ENCODE results near the gene CDH8.

Gene CDH8

DNA sequence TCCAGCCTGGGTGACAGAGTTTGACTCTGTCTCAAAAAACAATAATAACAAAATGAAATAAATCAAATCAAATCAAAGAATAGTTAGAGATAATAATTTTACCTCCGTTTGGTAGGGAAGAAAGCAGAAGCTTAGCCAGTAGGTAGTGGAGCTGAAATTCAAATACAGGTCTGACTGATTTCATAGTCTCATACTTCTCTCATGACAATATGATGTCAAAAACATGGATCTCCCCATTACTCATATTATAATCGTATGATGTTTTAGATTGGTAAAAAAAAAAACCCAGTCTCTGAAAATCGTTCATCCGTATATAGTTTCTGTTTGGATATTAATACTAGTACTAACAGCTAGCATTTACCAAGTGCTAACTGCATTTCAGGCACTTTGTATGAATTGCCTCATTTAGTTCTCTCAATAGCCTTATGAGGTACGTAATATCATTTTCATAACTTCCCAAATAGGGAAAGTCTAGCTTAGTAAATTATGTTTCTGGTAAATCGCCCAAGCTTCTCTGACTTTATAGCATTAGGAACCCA lies 48.7 kb downstream of the CDH8 start:
- no peak for DNase-seq
- no peaks in the 10 kb centered on the region for H3K9me3 ChIP-seq (replicated peaks; ENCODE audit: insufficient read depth, low read length)
- no peaks in the 10 kb centered on the region for H3K27me3 ChIP-seq (replicated peaks; ENCODE audit: insufficient read depth, low read length)
- H3K9me2 ChIP-seq (replicated peaks; ENCODE audit: insufficient read depth, low read length), result no peaks in the 10 kb centered on the region
- no peaks in the 10 kb centered on the region for H4K20me1 ChIP-seq (ENCODE audit: insufficient read depth, low read length)
- no peaks in the 10 kb centered on the region for H3K4me1 ChIP-seq (ENCODE audit: low read length)
- no peak overlapping the region for H3K4me2 ChIP-seq (ENCODE audit: low read depth, low read length)
- no peak for TF ChIP-seq EZH2 (optimal IDR thresholded peaks at IDR 0.05; ENCODE audit: low read depth, low read length)
- TF ChIP-seq, protein P1, sequence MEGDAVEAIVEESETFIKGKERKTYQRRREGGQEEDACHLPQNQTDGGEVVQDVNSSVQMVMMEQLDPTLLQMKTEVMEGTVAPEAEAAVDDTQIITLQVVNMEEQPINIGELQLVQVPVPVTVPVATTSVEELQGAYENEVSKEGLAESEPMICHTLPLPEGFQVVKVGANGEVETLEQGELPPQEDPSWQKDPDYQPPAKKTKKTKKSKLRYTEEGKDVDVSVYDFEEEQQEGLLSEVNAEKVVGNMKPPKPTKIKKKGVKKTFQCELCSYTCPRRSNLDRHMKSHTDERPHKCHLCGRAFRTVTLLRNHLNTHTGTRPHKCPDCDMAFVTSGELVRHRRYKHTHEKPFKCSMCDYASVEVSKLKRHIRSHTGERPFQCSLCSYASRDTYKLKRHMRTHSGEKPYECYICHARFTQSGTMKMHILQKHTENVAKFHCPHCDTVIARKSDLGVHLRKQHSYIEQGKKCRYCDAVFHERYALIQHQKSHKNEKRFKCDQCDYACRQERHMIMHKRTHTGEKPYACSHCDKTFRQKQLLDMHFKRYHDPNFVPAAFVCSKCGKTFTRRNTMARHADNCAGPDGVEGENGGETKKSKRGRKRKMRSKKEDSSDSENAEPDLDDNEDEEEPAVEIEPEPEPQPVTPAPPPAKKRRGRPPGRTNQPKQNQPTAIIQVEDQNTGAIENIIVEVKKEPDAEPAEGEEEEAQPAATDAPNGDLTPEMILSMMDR (IDR thresholded peaks at IDR 0.05; ENCODE audit: low read length), result no peak
- TF ChIP-seq EZH2phosphoT487 (IDR thresholded peaks at IDR 0.05; ENCODE audit: low read length), result no peak
- no peaks in the 10 kb centered on the region for H3F3A ChIP-seq (ENCODE audit: insufficient read depth, low read length)
- H3K4me3 ChIP-seq (ENCODE audit: low read length), result no peak overlapping the region
- H2AFZ ChIP-seq (ENCODE audit: low read length), result no peak overlapping the region
- H3K36me3 ChIP-seq (replicated peaks; ENCODE audit: insufficient read depth, low read length), result no peaks in the 10 kb centered on the region
- H3K27ac ChIP-seq (ENCODE audit: low read length), result no peak overlapping the region
- no peaks in the 10 kb centered on the region for H3K79me2 ChIP-seq (ENCODE audit: low read length)
- no peak overlapping the region for H3K9ac ChIP-seq (ENCODE audit: low read length)

DNA sequence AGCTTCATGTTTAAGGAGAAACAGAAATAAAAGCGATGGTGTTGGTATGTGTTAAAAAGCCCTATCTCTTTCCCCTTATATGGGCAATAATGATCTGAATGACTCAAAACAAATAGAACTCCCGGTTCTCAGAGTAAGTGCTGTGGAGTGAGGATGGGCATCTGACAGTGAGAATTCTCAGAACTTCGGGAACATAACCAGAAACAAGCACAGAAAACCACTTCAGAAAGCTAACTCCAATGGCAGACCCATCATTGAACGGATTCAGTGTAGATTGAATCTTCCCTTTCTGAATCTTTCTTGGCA lies 67.2 kb downstream of the CDH8 start:
- no peak overlapping the region for H3K9ac ChIP-seq (ENCODE audit: low read length)
- H3K36me3 ChIP-seq (replicated peaks; ENCODE audit: insufficient read depth, low read length), result no peaks in the 10 kb centered on the region
- H3K27ac ChIP-seq (ENCODE audit: low read length), result no peak overlapping the region
- H3K4me2 ChIP-seq (ENCODE audit: low read depth, low read length), result no peak overlapping the region
- TF ChIP-seq EZH2phosphoT487 (IDR thresholded peaks at IDR 0.05; ENCODE audit: low read length), result no peak
- TF ChIP-seq, protein P1 (IDR thresholded peaks at IDR 0.05; ENCODE audit: low read length), result no peak
- no peak for TF ChIP-seq EZH2 (optimal IDR thresholded peaks at IDR 0.05; ENCODE audit: low read depth, low read length)
- DNase-seq, result no peak
- H3F3A ChIP-seq (ENCODE audit: insufficient read depth, low read length), result no peaks in the 10 kb centered on the region
- no peaks in the 10 kb centered on the region for H3K27me3 ChIP-seq (replicated peaks; ENCODE audit: insufficient read depth, low read length)
- H3K79me2 ChIP-seq (ENCODE audit: low read length), result no peaks in the 10 kb centered on the region
- no peaks in the 10 kb centered on the region for H4K20me1 ChIP-seq (ENCODE audit: insufficient read depth, low read length)
- H3K9me2 ChIP-seq (replicated peaks; ENCODE audit: insufficient read depth, low read length), result no peaks in the 10 kb centered on the region
- no peaks in the 10 kb centered on the region for H3K4me1 ChIP-seq (ENCODE audit: low read length)
- H2AFZ ChIP-seq (ENCODE audit: low read length), result no peak overlapping the region
- no peaks in the 10 kb centered on the region for H3K9me3 ChIP-seq (replicated peaks; ENCODE audit: insufficient read depth, low read length)
- no peak overlapping the region for H3K4me3 ChIP-seq (ENCODE audit: low read length)

DNA sequence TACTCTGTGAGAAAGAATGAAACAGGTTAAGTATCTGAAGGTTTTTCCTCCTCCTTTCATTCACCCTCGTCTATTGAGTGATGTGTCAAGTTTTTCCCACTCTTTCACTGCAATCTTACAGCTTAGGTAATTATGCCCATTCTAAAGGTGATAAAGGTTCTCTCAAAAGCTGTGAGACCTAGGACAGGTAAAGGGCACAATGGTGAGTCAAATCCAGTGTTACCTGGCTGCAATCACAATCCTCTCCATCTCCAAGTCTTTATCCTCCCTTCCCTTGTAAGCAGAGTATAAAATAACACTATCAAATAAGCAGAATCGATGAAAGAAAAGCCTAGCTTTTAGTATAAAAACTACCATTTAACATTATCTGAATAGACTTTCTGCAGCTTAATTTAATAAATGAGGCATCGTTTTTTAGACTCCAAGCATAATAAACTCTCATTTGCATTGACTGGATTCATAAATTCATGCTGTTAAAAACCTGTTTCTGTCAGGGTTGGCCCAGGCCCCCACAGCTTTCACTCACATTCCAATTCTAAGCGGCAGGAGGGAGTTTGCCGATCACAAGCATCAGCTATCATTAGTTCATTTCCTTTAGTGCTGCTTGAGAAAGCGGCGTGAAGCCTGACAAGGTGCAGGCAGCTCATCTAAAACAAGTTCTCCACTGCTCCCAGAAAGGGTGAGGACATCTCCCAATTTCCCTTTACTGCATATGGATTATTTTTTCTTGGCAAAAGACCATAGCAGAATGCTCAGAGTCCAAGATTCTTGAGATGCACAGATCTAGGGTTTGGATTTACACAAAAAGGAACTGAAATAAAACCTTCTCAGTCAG lies 67.8 kb downstream of the CDH8 start:
- TF ChIP-seq EZH2phosphoT487 (IDR thresholded peaks at IDR 0.05; ENCODE audit: low read length) (no peak), EZH2 (optimal IDR thresholded peaks at IDR 0.05; ENCODE audit: low read depth, low read length) (no peak)
- TF ChIP-seq, protein P1 (IDR thresholded peaks at IDR 0.05; ENCODE audit: low read length), result no peak
- no peaks in the 10 kb centered on the region for H3K9me3 ChIP-seq (replicated peaks; ENCODE audit: insufficient read depth, low read length)
- H3K4me3 ChIP-seq (ENCODE audit: low read length), result no peak overlapping the region
- no peak for DNase-seq
- no peak overlapping the region for H3K9ac ChIP-seq (ENCODE audit: low read length)
- H4K20me1 ChIP-seq (ENCODE audit: insufficient read depth, low read length), result no peaks in the 10 kb centered on the region
- H3K27ac ChIP-seq (ENCODE audit: low read length), result no peak overlapping the region
- H3F3A ChIP-seq (ENCODE audit: insufficient read depth, low read length), result no peaks in the 10 kb centered on the region
- H3K9me2 ChIP-seq (replicated peaks; ENCODE audit: insufficient read depth, low read length), result no peaks in the 10 kb centered on the region
- no peaks in the 10 kb centered on the region for H3K27me3 ChIP-seq (replicated peaks; ENCODE audit: insufficient read depth, low read length)
- no peaks in the 10 kb centered on the region for H3K36me3 ChIP-seq (replicated peaks; ENCODE audit: insufficient read depth, low read length)
- H2AFZ ChIP-seq (ENCODE audit: low read length), result no peak overlapping the region
- no peaks in the 10 kb centered on the region for H3K4me1 ChIP-seq (ENCODE audit: low read length)
- H3K79me2 ChIP-seq (ENCODE audit: low read length), result no peaks in the 10 kb centered on the region
- H3K4me2 ChIP-seq (ENCODE audit: low read depth, low read length), result no peak overlapping the region
